ENCODE data around the gene CYP4F8. TPM values are rescaled to one million over a fixed set of nuclear protein-coding genes. Genes with fewer than 3 reads are reported as not detected.
"Not testable (repeated sequence)": the region's sequence is repeated elsewhere in the genome, so short reads cannot be mapped to it uniquely, and the experiment has no call there.

Gene CYP4F8
- total and polyA plus RNA-seq, 2 of the 8 experiments (the other 6 are each of a cell fraction or from before 2014, with no cell fraction given), result not detected

GRCh38 chr19:15650123-15650522 is 35.1 kb downstream of the CYP4F8 start:
- FAIRE-seq; H2BK12ac ChIP-seq (ENCODE audit: low read depth, low read length); H4K5ac ChIP-seq (ENCODE audit: insufficient read length, low read depth, low read length); POLR2A ChIA-PET (ENCODE audit: partially characterized antibody); H4K91ac ChIP-seq (replicated peaks; ENCODE audit: insufficient read length, low read length); H2BK5ac ChIP-seq (ENCODE audit: low read depth, low read length); DNase-seq (ENCODE audit: low read depth in 1 of 2, low spot score in 2 of 2); H3K79me2 ChIP-seq (ENCODE audit: control insufficient read depth in 1 of 2, insufficient read depth in 2 of 2, low read length in 2 of 2); H3K79me1 ChIP-seq (ENCODE audit: low read depth, low read length); H3K23me2 ChIP-seq (ENCODE audit: low read depth, low read length); H3K23ac ChIP-seq (ENCODE audit: insufficient read length); H2BK20ac ChIP-seq (ENCODE audit: low read length); H2BK120ac ChIP-seq (replicated peaks; ENCODE audit: low read depth, low read length); CTCF ChIA-PET (ENCODE audit: partially characterized antibody); H3K4me2 ChIP-seq (ENCODE audit: insufficient read depth in 1 of 2, low read depth in 2 of 2, low read length in 2 of 2); H3K4me3 ChIP-seq (ENCODE audit: extremely low read depth in 1 of 4, insufficient read depth in 2 of 4, low read depth in 3 of 4, low read length in 4 of 4); H3K36me3 ChIP-seq (ENCODE audit: control insufficient read depth in 2 of 4, insufficient read depth in 4 of 4, low read length in 3 of 4); H3K4ac ChIP-seq (replicated peaks; ENCODE audit: insufficient read length, low read depth, low read length); H4K20me1 ChIP-seq (replicated peaks in 1 of 2; ENCODE audit: control insufficient read depth in 1 of 2, insufficient read depth in 2 of 2, low read length in 2 of 2); H3K56ac ChIP-seq (replicated peaks; ENCODE audit: insufficient read length, low read depth, low read length); H3K27me3 ChIP-seq (replicated peaks in 1 of 4; ENCODE audit: control insufficient read depth in 3 of 4, extremely low read depth in 1 of 4, insufficient read depth in 3 of 4, low read length in 3 of 4); H3K4me1 ChIP-seq (replicated peaks in 1 of 4; ENCODE audit: control insufficient read depth in 3 of 4, insufficient read depth in 4 of 4, low read length in 3 of 4); H4K8ac ChIP-seq (ENCODE audit: extremely low read depth, insufficient read depth, low read length); H3K27ac ChIP-seq (ENCODE audit: low read depth, low read length); H3K14ac ChIP-seq (ENCODE audit: insufficient read length); H3K18ac ChIP-seq (ENCODE audit: extremely low read depth, low read length); H2AFZ ChIP-seq (ENCODE audit: low read length); H3K9ac ChIP-seq (replicated peaks in 1 of 4; ENCODE audit: extremely low read depth in 1 of 4, low read depth in 3 of 4, low read length in 3 of 4); H2AK5ac ChIP-seq (ENCODE audit: low read depth, low read length); H2BK15ac ChIP-seq (ENCODE audit: low read length): not testable (repeated sequence)
- H3K9me3 ChIP-seq (ENCODE audit: insufficient read depth in 2 of 2, low read depth in 1 of 2, low read length in 1 of 2), result peaks cover 52 to 74% of the 10 kb centered on the region in 2 experiments
